ENCODE data around the gene ALKBH3. TPM values are rescaled to one million over a fixed set of nuclear protein-coding genes. Genes with fewer than 3 reads are reported as not detected.
A peak's percentile ranks its signal among the peaks of the same experiment; 100 is the strongest.

ALKBH3 gene
- polyA plus RNA-seq, 1 experiment, result 36.5 TPM

DNA sequence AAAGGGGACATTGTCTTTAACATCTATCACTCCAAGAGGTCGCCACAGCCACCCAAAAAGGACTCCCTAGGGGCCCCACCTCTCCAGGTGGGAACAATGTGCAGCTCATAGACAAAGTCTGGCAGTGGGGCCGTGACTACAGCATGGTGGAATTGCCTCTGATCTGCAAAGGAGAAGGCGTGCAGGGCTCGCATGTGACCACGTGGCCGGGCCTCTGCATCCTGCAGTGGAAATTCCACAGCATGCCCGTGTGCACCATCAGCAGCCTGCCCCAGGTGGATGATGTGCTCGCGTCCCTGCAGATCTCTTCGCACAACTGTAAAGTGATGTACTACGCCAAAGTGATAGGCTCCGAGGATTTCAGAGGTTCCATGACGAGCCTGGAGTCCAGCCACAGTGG is 18.5 kb downstream of the ALKBH3 start:
- no peak overlapping the region for H3K27ac ChIP-seq (ENCODE audit: low read depth, low read length)
- H3K9me3 ChIP-seq (ENCODE audit: control insufficient read depth, insufficient read depth, low read length), result no peaks in the 10 kb centered on the region; the same call in 1 of the 2 replicates
- H3K4me3 ChIP-seq (ENCODE audit: low read depth, low read length), result no peak overlapping the region
- no peaks in the 10 kb centered on the region for H3K27me3 ChIP-seq (ENCODE audit: control insufficient read depth, insufficient read depth, low read length)
- CTCF ChIA-PET, result interaction anchor here (2.4 kb wide), 1 partner anchor 9 kb away, joined by 14 read pairs; no protein-coding TSS in a partner anchor
- DNase-seq (ENCODE audit: low read depth, low spot score), result no peak
- POLR2A ChIA-PET, result no interaction called here
- TF ChIP-seq, protein P1, sequence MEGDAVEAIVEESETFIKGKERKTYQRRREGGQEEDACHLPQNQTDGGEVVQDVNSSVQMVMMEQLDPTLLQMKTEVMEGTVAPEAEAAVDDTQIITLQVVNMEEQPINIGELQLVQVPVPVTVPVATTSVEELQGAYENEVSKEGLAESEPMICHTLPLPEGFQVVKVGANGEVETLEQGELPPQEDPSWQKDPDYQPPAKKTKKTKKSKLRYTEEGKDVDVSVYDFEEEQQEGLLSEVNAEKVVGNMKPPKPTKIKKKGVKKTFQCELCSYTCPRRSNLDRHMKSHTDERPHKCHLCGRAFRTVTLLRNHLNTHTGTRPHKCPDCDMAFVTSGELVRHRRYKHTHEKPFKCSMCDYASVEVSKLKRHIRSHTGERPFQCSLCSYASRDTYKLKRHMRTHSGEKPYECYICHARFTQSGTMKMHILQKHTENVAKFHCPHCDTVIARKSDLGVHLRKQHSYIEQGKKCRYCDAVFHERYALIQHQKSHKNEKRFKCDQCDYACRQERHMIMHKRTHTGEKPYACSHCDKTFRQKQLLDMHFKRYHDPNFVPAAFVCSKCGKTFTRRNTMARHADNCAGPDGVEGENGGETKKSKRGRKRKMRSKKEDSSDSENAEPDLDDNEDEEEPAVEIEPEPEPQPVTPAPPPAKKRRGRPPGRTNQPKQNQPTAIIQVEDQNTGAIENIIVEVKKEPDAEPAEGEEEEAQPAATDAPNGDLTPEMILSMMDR (IDR thresholded peaks at IDR 0.05; ENCODE audit: low read depth, low read length), result no peak

DNA sequence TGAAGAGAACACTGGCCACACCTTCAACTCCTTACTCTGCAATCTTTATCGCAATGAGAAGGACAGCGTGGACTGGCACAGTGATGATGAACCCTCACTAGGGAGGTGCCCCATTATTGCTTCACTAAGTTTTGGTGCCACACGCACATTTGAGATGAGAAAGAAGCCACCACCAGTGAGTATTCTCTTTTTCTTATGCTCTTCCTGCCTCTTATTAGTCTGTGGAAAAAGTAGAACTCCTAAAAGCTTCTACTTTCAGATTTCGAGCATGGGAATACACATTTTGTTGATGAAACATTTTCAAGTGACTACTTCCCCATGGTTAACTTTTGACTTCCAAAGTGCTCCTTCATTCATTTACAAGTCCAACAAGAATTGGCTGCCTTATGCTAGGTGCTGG is 20.9 kb downstream of the ALKBH3 start:
- Histone ChIP-seq H3K27ac (ENCODE audit: low read depth, low read length) (no peak overlapping the region), H3K27me3 (ENCODE audit: control insufficient read depth, insufficient read depth, low read length) (no peaks in the 10 kb centered on the region), H3K4me3 (ENCODE audit: low read depth, low read length) (no peak overlapping the region), H3K9me3 (ENCODE audit: control insufficient read depth, insufficient read depth, low read length) (no peaks in the 10 kb centered on the region; the same call in 1 of the 2 replicates)
- TF ChIP-seq, protein P1 (IDR thresholded peaks at IDR 0.05; ENCODE audit: low read depth, low read length), result no peak
- DNase-seq (ENCODE audit: low read depth, low spot score), result no peak
- ChIA-PET POLR2A (no interaction called here), CTCF (no interaction called here)

DNA sequence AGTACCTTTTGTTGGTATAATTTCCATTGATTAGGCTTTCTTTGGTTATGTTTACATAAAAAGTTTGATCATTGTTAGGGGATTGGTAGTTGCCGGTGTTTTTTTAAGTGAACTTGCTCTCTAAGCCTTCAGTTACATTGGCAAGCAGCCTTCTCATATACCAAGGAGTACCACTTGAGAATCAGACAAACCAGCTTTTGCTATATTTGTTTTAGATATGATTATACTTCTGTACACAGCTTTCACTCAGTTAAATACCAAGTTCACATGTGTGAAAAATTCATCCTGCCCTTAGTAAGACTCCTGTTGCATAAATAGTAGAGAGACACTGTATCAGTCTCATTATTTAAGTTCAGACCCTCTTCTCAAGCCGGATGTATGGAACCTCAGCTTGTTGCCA is 22.4 kb downstream of the ALKBH3 start:
- Histone ChIP-seq H3K4me3 (ENCODE audit: low read depth, low read length) (no peak overlapping the region), H3K27me3 (ENCODE audit: control insufficient read depth, insufficient read depth, low read length) (no peaks in the 10 kb centered on the region), H3K27ac (ENCODE audit: low read depth, low read length) (no peak overlapping the region), H3K9me3 (ENCODE audit: control insufficient read depth, insufficient read depth, low read length) (no peaks in the 10 kb centered on the region; the same call in 1 of the 2 replicates)
- TF ChIP-seq, protein P1 (IDR thresholded peaks at IDR 0.05; ENCODE audit: low read depth, low read length), result no peak
- no peak for DNase-seq (ENCODE audit: low read depth, low spot score)
- ChIA-PET CTCF (interaction anchor here (7.7 kb wide), 1 partner anchor 13 kb away, joined by 65 read pairs; no protein-coding TSS in a partner anchor), POLR2A (no interaction called here)

DNA sequence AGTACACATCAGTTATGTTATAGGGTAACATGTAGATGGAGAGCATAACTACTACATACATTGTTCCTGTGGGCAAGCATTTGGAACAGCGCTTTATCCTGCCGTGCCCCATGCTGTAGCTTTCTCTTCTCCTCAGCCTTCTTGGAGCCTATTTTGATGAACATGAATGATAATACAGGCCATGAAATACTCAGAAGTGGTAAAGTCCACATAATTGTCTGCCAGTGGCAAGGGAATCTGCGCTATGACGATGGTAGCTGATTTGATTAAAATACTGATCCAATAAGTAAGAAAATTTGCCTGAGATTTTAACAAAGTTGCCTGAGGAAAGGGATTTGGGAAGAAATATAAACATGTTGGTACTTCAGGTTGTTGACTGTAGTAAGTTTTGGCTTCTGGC is 23.3 kb downstream of the ALKBH3 start:
- ChIA-PET CTCF (interaction anchor here (1.7 to 7.7 kb wide), 2 partner anchors 14 to 41 kb away, joined by 9 to 65 read pairs; no protein-coding TSS in a partner anchor), POLR2A (no interaction called here)
- Histone ChIP-seq H3K27ac (ENCODE audit: low read depth, low read length) (no peak overlapping the region), H3K4me3 (ENCODE audit: low read depth, low read length) (no peak overlapping the region), H3K27me3 (ENCODE audit: control insufficient read depth, insufficient read depth, low read length) (no peaks in the 10 kb centered on the region), H3K9me3 (ENCODE audit: control insufficient read depth, insufficient read depth, low read length) (no peaks in the 10 kb centered on the region; the same call in 1 of the 2 replicates)
- no peak for DNase-seq (ENCODE audit: low read depth, low spot score)
- TF ChIP-seq, protein P1 (IDR thresholded peaks at IDR 0.05; ENCODE audit: low read depth, low read length), result no peak

DNA sequence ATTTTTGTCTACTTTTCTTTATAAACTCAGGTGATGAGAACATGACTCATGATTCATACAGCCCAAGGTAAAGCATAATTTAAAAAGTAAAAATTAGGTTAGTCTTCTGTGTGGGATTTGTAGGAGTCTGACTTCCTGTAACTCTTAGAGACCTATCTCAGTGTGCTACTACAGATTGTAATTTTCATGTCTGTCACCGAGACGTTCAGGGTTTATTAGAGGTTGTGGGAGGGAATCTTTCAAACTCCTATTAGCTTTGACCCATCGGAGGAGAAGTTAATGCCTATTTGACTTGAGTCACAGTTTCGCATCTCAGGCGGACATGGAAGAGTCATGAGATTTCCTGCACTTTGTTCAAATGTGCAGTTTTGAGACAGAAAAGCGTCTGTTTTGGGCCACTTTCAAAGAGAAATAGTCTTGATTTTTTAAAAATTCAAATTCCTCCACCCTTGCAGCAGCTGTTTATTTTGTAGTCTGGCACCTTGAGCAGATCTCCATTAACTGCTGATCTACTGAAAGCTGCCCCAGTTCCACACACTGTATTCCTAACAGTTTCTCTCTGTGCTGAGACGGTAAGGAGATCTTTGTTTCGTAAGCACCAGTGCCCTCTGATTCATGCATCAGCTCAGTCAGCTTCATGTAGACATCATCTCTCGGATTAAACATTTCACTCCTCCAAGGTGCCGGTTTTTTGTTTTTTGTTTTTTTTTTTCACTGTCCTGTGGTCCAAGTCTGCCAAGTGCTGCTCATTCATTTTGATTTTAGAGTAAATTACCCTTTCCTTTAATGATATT is 24.3 kb downstream of the ALKBH3 start:
- no peak for DNase-seq (ENCODE audit: low read depth, low spot score)
- TF ChIP-seq, protein P1 (IDR thresholded peaks at IDR 0.05; ENCODE audit: low read depth, low read length), result no peak
- Histone ChIP-seq H3K9me3 (ENCODE audit: control insufficient read depth, insufficient read depth, low read length) (no peaks in the 10 kb centered on the region), H3K27ac (ENCODE audit: low read depth, low read length) (peak overlapping the region; percentile 55), H3K4me3 (ENCODE audit: low read depth, low read length) (no peak overlapping the region), H3K27me3 (ENCODE audit: control insufficient read depth, insufficient read depth, low read length) (no peaks in the 10 kb centered on the region)
- ChIA-PET POLR2A (no interaction called here), CTCF (interaction anchor here (0.7 to 7.7 kb wide), 9 partner anchors 11 to 133 kb away, joined by 3 to 65 read pairs (median 5); no protein-coding TSS in a partner anchor)

All from AG04450 (cell line).